Skeletal muscle tissue (tissue), 4 donors: ENCODE results near the gene ARMC5. TPM values are rescaled to one million over a fixed set of nuclear protein-coding genes. Genes with fewer than 3 reads are reported as not detected.

Experiments
- H3K27ac ChIP-seq: one replicate; pipeline ENCODE4 v1.7.0; 2013; ENCODE audit warnings: mild to moderate bottlenecking, low read depth, low read length, inconsistent platforms
- H3K27me3 ChIP-seq, 3 donors: one replicate each; pipeline ENCODE4 v1.7.0; 2013; ENCODE audit warnings: low read length in 3 of 3; ENCODE audit not compliant: control insufficient read depth in 3 of 3, insufficient read depth in 3 of 3
- H3K36me3 ChIP-seq, 3 donors: one replicate each; pipeline ENCODE4 v1.7.0; 2013; ENCODE audit warnings: low read length in 3 of 3; ENCODE audit not compliant: control insufficient read depth in 3 of 3, insufficient read depth in 3 of 3
- H3K4me1 ChIP-seq, 3 donors: one replicate each; pipeline ENCODE4 v1.7.0; 2013; ENCODE audit warnings: low read length in 3 of 3, mild to moderate bottlenecking in 3 of 3; ENCODE audit not compliant: control insufficient read depth in 3 of 3, insufficient read depth in 3 of 3
- H3K4me3 ChIP-seq, 3 donors: one replicate each; pipeline ENCODE4 v1.7.0; 2013; ENCODE audit warnings: low read length in 3 of 3
- H3K9ac ChIP-seq, 3 donors: one replicate each; pipeline ENCODE4 v1.7.0; 2013; ENCODE audit warnings: low read length in 3 of 3, mild to moderate bottlenecking in 3 of 3, moderate library complexity in 2 of 3, low read depth in 1 of 3
- H3K9me3 ChIP-seq, 3 donors: one replicate each; pipeline ENCODE4 v1.7.0; 2013; ENCODE audit warnings: low read length in 3 of 3; ENCODE audit not compliant: control insufficient read depth in 3 of 3
- total RNA-seq: library from RNA; depleted of rRNA; stranded (reverse); fragments of >200 nt; gene quantifications from one replicate; pipeline ENCODE4 v1.2.3, GENCODE V29; 2014
- donor health status: Osteomylitis.

ARMC5 gene
- total RNA-seq, 1 donor from 2014 or later, result 6.8 TPM

GRCh38 chr16:31489616-31490584 is 30.6 kb downstream of the ARMC5 start:
- H3K9ac ChIP-seq, result no peak overlapping the region
- H3K27ac ChIP-seq, result no peak overlapping the region
- H3K4me3 ChIP-seq, result no peak overlapping the region
- H3K36me3 ChIP-seq, result peaks cover 28 to 38% (median 35%) of the 10 kb centered on the region in 3 donors
- H3K9me3 ChIP-seq, result no peaks in the 10 kb centered on the region
- H3K4me1 ChIP-seq, result peaks cover 15 to 21% (median 18%) of the 10 kb centered on the region in 3 donors
- peaks cover 37 to 41% (median 37%) of the 10 kb centered on the region in 3 donors for H3K27me3 ChIP-seq

- no peak overlapping the region for H3K4me3 ChIP-seq
- H3K27ac ChIP-seq, result no peak overlapping the region
- H3K9me3 ChIP-seq, result no peaks in the 10 kb centered on the region
- H3K27me3 ChIP-seq, result peaks cover 17 to 24% (median 21%) of the 10 kb centered on the region in 3 donors
- peaks cover 15 to 21% (median 18%) of the 10 kb centered on the region in 3 donors for H3K4me1 ChIP-seq
- H3K9ac ChIP-seq, result no peak overlapping the region
- peaks cover 47 to 58% (median 53%) of the 10 kb centered on the region in 3 donors for H3K36me3 ChIP-seq
Measured at GRCh38 chr16:31491778-31492418, 32.6 kb downstream of the ARMC5 start.

GRCh38 chr16:31493506-31494125 is 34.3 kb downstream of the ARMC5 start:
- H3K4me3 ChIP-seq, result no peak overlapping the region
- H3K9me3 ChIP-seq, result no peaks in the 10 kb centered on the region
- peaks cover under 1 to 7% (median 3%) of the 10 kb centered on the region in 3 donors for H3K27me3 ChIP-seq
- H3K36me3 ChIP-seq, result peaks cover 63 to 72% (median 69%) of the 10 kb centered on the region in 3 donors
- H3K27ac ChIP-seq, result no peak overlapping the region
- no peak overlapping the region for H3K9ac ChIP-seq
- H3K4me1 ChIP-seq, result peaks cover 0 to 5% (median 1%) of the 10 kb centered on the region in 3 donors

- no peaks in the 10 kb centered on the region for H3K9me3 ChIP-seq
- H3K27me3 ChIP-seq, result no peaks in the 10 kb centered on the region
- no peaks in the 10 kb centered on the region for H3K4me1 ChIP-seq
- H3K36me3 ChIP-seq, result peaks cover 78 to 84% (median 82%) of the 10 kb centered on the region in 3 donors
- no peak overlapping the region for H3K4me3 ChIP-seq
- H3K27ac ChIP-seq, result no peak overlapping the region
- H3K9ac ChIP-seq, result no peak overlapping the region
Measured at GRCh38 chr16:31496670-31497069, 37.4 kb downstream of the ARMC5 start.

- H3K36me3 ChIP-seq, result peaks cover 62 to 66% (median 64%) of the 10 kb centered on the region in 3 donors
- H3K9me3 ChIP-seq, result no peaks in the 10 kb centered on the region
Measured at GRCh38 chr16:31498493-31498892, 39.2 kb downstream of the ARMC5 start.

GRCh38 chr16:31499928-31500327 is 40.6 kb downstream of the ARMC5 start:
- H3K9me3 ChIP-seq, result no peaks in the 10 kb centered on the region
- H3K9ac ChIP-seq, result no peak overlapping the region
- H3K4me1 ChIP-seq, result peaks cover 6 to 9% (median 8%) of the 10 kb centered on the region in 3 donors
- H3K36me3 ChIP-seq, result peaks cover 53 to 54% (median 54%) of the 10 kb centered on the region in 3 donors
- no peak overlapping the region for H3K4me3 ChIP-seq
- H3K27me3 ChIP-seq, result no peaks in the 10 kb centered on the region
- H3K27ac ChIP-seq, result no peak overlapping the region

More at GRCh38 chr16:31498493-31498892, 39.2 kb downstream of the ARMC5 start:
- Histone ChIP-seq H3K9ac (no peak overlapping the region), H3K27me3 (no peaks in the 10 kb centered on the region), H3K4me1 (peaks cover 0 to 9% (median 0%) of the 10 kb centered on the region in 3 donors), H3K4me3 (no peak overlapping the region), H3K27ac (no peak overlapping the region)

GRCh38 chr16:31501226-31501965 is 42.1 kb downstream of the ARMC5 start:
- no peak overlapping the region for H3K4me3 ChIP-seq
- H3K27me3 ChIP-seq, result no peaks in the 10 kb centered on the region
- H3K4me1 ChIP-seq, result peaks cover 6 to 20% (median 9%) of the 10 kb centered on the region in 3 donors
- H3K9me3 ChIP-seq, result no peaks in the 10 kb centered on the region
- peaks cover 41 to 52% (median 50%) of the 10 kb centered on the region in 3 donors for H3K36me3 ChIP-seq
- no peak overlapping the region for H3K9ac ChIP-seq
- no peak overlapping the region for H3K27ac ChIP-seq

GRCh38 chr16:31501966-31502348 is 42.7 kb downstream of the ARMC5 start:
- peaks cover 10 to 26% (median 13%) of the 10 kb centered on the region in 3 donors for H3K4me1 ChIP-seq
- peaks cover 35 to 47% (median 45%) of the 10 kb centered on the region in 3 donors for H3K36me3 ChIP-seq
- H3K9ac ChIP-seq, result no peak overlapping the region
- no peaks in the 10 kb centered on the region for H3K9me3 ChIP-seq
- H3K4me3 ChIP-seq, result no peak overlapping the region
- H3K27ac ChIP-seq, result no peak overlapping the region
- no peaks in the 10 kb centered on the region for H3K27me3 ChIP-seq

GRCh38 chr16:31502981-31503380 is 43.7 kb downstream of the ARMC5 start:
- H3K9me3 ChIP-seq, result no peaks in the 10 kb centered on the region
- no peak overlapping the region for H3K9ac ChIP-seq
- no peak overlapping the region for H3K27ac ChIP-seq
- peaks cover 17 to 35% (median 20%) of the 10 kb centered on the region in 3 donors for H3K4me1 ChIP-seq
- H3K36me3 ChIP-seq, result peaks cover 29 to 38% (median 36%) of the 10 kb centered on the region in 3 donors
- no peak overlapping the region for H3K4me3 ChIP-seq
- H3K27me3 ChIP-seq, result no peaks in the 10 kb centered on the region
